ENCODE data around the gene NKD1. TPM values are rescaled to one million over a fixed set of nuclear protein-coding genes. Genes with fewer than 3 reads are reported as not detected.
"Not testable (repeated sequence)": the region's sequence is repeated elsewhere in the genome, so short reads cannot be mapped to it uniquely, and the experiment has no call there.

Gene NKD1
- total RNA-seq, 6 donors from 2014 or later = 9.9 to 59.7 (median 21.4) TPM

- Histone ChIP-seq H3K9me3 (no peaks in the 10 kb centered on the region), H3K4me3 (no peak overlapping the region), H3K4me1 (peaks cover 0 to 14% (median 7%) of the 10 kb centered on the region in 4 donors), H3K27ac (peak overlapping the region in 1 of 4 donors; percentile 22), H3K27me3 (no peaks in the 10 kb centered on the region), H3K36me3 (no peaks in the 10 kb centered on the region)
- TF ChIP-seq POLR2AphosphoS5 (IDR thresholded peaks at IDR 0.05) (no peak), EP300 (IDR thresholded peaks at IDR 0.05) (no peak), POLR2A (IDR thresholded peaks at IDR 0.05) (no peak)
- ATAC-seq (ENCODE audit: low FRiP score in 2 of 2) (no peak), DNase-seq (no peak)
- 94 to 97% methylated on average over 2 to 3 of the region's 3 CpGs for WGBS, 2 donors
Measured at GRCh38 chr16:50576403-50577113, 28.4 kb downstream of the NKD1 start.

- Histone ChIP-seq H3K27ac (no peak overlapping the region), H3K4me3 (no peak overlapping the region), H3K36me3 (no peaks in the 10 kb centered on the region), H3K27me3 (no peaks in the 10 kb centered on the region), H3K9me3 (no peaks in the 10 kb centered on the region), H3K4me1 (peaks cover 0 to 17% (median 7%) of the 10 kb centered on the region in 4 donors)
- DNase-seq = no peak
- TF ChIP-seq EP300 (IDR thresholded peaks at IDR 0.05) (no peak), POLR2AphosphoS5 (IDR thresholded peaks at IDR 0.05) (no peak), CTCF (IDR thresholded peaks at IDR 0.05) (no peak), POLR2A (IDR thresholded peaks at IDR 0.05) (no peak)
- whole genome bisulfite sequencing, 2 donors = 63 to 69% methylated on average over 2 of the region's 2 CpGs
- no peak for ATAC-seq (ENCODE audit: low FRiP score in 2 of 2)
Measured at GRCh38 chr16:50578137-50578536, 29.9 kb downstream of the NKD1 start.

GRCh38 chr16:50579373-50579772, 31.2 kb downstream of the NKD1 start:
- not testable (repeated sequence) for H3K36me3 ChIP-seq; ATAC-seq (ENCODE audit: low FRiP score in 2 of 2); H3K4me3 ChIP-seq; H3K27me3 ChIP-seq; H3K9me3 ChIP-seq; H3K27ac ChIP-seq; DNase-seq
- H3K4me1 ChIP-seq = peaks cover 0 to 17% (median 5%) of the 10 kb centered on the region in 4 donors
- 93 to 94% methylated on average over 32 of the region's 32 CpGs for WGBS, 2 donors

- Histone ChIP-seq H3K4me3 (no peak overlapping the region), H3K36me3 (no peaks in the 10 kb centered on the region), H3K27ac (no peak overlapping the region), H3K4me1 (peaks cover 0 to 14% (median 7%) of the 10 kb centered on the region in 4 donors), H3K27me3 (no peaks in the 10 kb centered on the region), H3K9me3 (no peaks in the 10 kb centered on the region)
- WGBS, 2 donors = 70 to 73% methylated on average over 8 of the region's 8 CpGs
- TF ChIP-seq POLR2AphosphoS5 (IDR thresholded peaks at IDR 0.05) (no peak), POLR2A (IDR thresholded peaks at IDR 0.05) (no peak), EP300 (IDR thresholded peaks at IDR 0.05) (no peak), CTCF (IDR thresholded peaks at IDR 0.05) (no peak)
- ATAC-seq (ENCODE audit: low FRiP score in 2 of 2) (no peak), DNase-seq (no peak)
Measured at GRCh38 chr16:50580180-50580798, 32.1 kb downstream of the NKD1 start.

GRCh38 chr16:50581845-50582244, 33.6 kb downstream of the NKD1 start:
- no peaks in the 10 kb centered on the region for H3K9me3 ChIP-seq
- DNase-seq = no peak
- H3K4me1 ChIP-seq = peaks cover 0 to 24% (median 7%) of the 10 kb centered on the region in 4 donors
- no peak overlapping the region for H3K4me3 ChIP-seq
- no peak for ATAC-seq (ENCODE audit: low FRiP score in 2 of 2)
- H3K36me3 ChIP-seq = no peaks in the 10 kb centered on the region
- no peaks in the 10 kb centered on the region for H3K27me3 ChIP-seq
- no peak for TF ChIP-seq POLR2A (IDR thresholded peaks at IDR 0.05)
- no peak for TF ChIP-seq POLR2AphosphoS5 (IDR thresholded peaks at IDR 0.05)
- no peak for TF ChIP-seq CTCF (IDR thresholded peaks at IDR 0.05)
- TF ChIP-seq EP300 (IDR thresholded peaks at IDR 0.05) = no peak
- H3K27ac ChIP-seq = peak overlapping the region in 1 of 4 donors; percentile 7
- WGBS, 2 donors = 79 to 84% methylated on average over 4 of the region's 4 CpGs
